Liver (tissue), 3 donors: ENCODE measurements around the gene NEK5.

Experiments
- ATF3 ChIP-seq: IDR thresholded peaks from 2 replicates; pipeline ENCODE4 v1.6.1; 2016; ENCODE audit warnings: antibody characterized with exemption
- GABPA ChIP-seq, 2 donors: IDR thresholded peaks in 1 of 2; conservative IDR thresholded peaks in 1 of 2; 2 replicates each; pipeline ENCODE4 v1.6.1; 2016; ENCODE audit warnings: antibody characterized with exemption in 2 of 2, mild to moderate bottlenecking in 1 of 2, moderate library complexity in 1 of 2
- HNF4G ChIP-seq: IDR thresholded peaks from 2 replicates; pipeline ENCODE4 v1.6.1; 2016; ENCODE audit warnings: antibody characterized with exemption
- JUND ChIP-seq, 2 donors: IDR thresholded peaks; 2 replicates each; pipeline ENCODE4 v1.6.1; 2016; ENCODE audit warnings: antibody characterized with exemption in 2 of 2
- MAX ChIP-seq: IDR thresholded peaks from 2 replicates; pipeline ENCODE4 v1.6.1; 2016; ENCODE audit warnings: antibody characterized with exemption
- RAD21 ChIP-seq, 2 donors: IDR thresholded peaks; 2 replicates each; pipeline ENCODE4 v1.6.1; 2016; ENCODE audit warnings: antibody characterized with exemption in 2 of 2, mild to moderate bottlenecking in 2 of 2
- REST ChIP-seq: IDR thresholded peaks from 2 replicates; pipeline ENCODE4 v1.6.1; 2016; ENCODE audit warnings: antibody characterized with exemption, mild to moderate bottlenecking
- TAF1 ChIP-seq: conservative IDR thresholded peaks from 2 replicates; pipeline ENCODE4 v1.6.1; 2016; ENCODE audit warnings: antibody characterized with exemption, mild to moderate bottlenecking
- YY1 ChIP-seq: IDR thresholded peaks from 2 replicates; pipeline ENCODE4 v1.6.1; 2016; ENCODE audit warnings: antibody characterized with exemption, mild to moderate bottlenecking
- TF ChIP-seq, protein P1 (sequence below): fragments of 150-350 bp; IDR thresholded peaks from 2 replicates; pipeline ENCODE4 v1.5.1; 2017; ENCODE audit warnings: improper control_type of control experiment, low read depth, low read length; ENCODE audit not compliant: missing input control
- donor health status: healthy.
- donor health status: healthy.

DNA sequence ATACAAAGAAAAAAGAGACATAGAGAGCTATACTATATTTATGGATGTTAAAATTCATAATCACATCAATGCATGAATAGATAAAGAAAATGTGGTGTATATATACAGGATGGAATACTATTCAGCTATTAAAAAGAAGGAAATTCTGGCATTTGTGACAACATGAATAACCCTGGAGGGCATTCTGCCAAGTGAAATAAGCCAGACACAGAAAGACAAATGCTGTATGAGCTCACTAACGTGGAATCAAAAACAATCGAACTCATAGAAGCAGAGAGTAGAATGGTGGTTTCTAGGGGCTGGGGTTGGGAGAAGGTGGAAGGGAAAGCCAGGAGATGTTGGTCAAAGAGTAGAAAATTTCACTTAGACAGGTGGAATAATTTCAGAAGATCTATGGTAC lies 80.4 kb downstream of the NEK5 start:
- TF ChIP-seq, protein P1, sequence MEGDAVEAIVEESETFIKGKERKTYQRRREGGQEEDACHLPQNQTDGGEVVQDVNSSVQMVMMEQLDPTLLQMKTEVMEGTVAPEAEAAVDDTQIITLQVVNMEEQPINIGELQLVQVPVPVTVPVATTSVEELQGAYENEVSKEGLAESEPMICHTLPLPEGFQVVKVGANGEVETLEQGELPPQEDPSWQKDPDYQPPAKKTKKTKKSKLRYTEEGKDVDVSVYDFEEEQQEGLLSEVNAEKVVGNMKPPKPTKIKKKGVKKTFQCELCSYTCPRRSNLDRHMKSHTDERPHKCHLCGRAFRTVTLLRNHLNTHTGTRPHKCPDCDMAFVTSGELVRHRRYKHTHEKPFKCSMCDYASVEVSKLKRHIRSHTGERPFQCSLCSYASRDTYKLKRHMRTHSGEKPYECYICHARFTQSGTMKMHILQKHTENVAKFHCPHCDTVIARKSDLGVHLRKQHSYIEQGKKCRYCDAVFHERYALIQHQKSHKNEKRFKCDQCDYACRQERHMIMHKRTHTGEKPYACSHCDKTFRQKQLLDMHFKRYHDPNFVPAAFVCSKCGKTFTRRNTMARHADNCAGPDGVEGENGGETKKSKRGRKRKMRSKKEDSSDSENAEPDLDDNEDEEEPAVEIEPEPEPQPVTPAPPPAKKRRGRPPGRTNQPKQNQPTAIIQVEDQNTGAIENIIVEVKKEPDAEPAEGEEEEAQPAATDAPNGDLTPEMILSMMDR, result no peak
- TF ChIP-seq MAX, result no peak
- TF ChIP-seq JUND (IDR thresholded peaks at IDR 0.05), result no peak
- no peak for TF ChIP-seq ATF3
- TF ChIP-seq TAF1, result no peak
- no peak for TF ChIP-seq YY1
- no peak for TF ChIP-seq RAD21 (IDR thresholded peaks at IDR 0.05)
- no peak for TF ChIP-seq REST
- no peak for TF ChIP-seq HNF4G
- no peak for TF ChIP-seq GABPA (IDR thresholded peaks at IDR 0.05 in 1 of 2, conservative IDR thresholded peaks at IDR 0.05 in 1 of 2)
